HFF-Myc (cell line): ENCODE measurements around the gene PLXNA4.

Source experiments
- DNase-seq: peaks from one replicate; pipeline ENCODE4 v3.0.0-alpha.2; 2011; ENCODE audit warnings: low read depth; ENCODE audit errors: extremely low read depth
- H3K4me3 ChIP-seq: replicated peaks from 2 replicates; pipeline ENCODE4 v1.5.1; 2011; ENCODE audit warnings: low read depth, mild to moderate bottlenecking, control low read depth, low read length
- TF ChIP-seq, protein P1 (sequence below): IDR thresholded peaks from 2 replicates; pipeline ENCODE4 v1.5.1; 2012; ENCODE audit warnings: mild to moderate bottlenecking, low read depth, low read length, control low read depth; ENCODE audit errors: missing control alignments

The PLXNA4 gene

DNA sequence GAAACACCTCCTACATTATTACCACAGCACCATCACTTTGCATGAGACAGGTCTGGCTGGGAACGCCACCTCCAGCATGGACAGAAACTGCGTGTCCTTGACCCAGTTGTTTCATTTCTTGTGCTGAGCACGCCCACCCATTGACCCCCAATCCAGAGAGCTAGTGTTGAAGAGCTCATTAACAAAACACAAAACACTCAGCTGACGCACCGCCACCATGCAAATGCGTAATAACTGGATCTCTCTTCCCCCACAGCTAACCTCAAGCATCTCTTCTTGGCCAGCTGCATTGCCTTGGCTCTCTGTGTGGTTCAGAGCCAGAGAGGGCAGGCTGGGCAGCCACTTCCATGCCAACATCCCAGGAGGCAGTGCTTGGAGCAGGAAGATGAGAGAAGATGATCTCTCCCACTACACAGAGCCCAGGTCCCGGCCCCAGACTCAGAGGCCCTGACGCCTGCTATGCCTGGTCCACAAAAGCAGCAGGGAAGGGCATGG is 173.5 kb downstream of the PLXNA4 start:
- no peak overlapping the region for H3K4me3 ChIP-seq
- TF ChIP-seq, protein P1, sequence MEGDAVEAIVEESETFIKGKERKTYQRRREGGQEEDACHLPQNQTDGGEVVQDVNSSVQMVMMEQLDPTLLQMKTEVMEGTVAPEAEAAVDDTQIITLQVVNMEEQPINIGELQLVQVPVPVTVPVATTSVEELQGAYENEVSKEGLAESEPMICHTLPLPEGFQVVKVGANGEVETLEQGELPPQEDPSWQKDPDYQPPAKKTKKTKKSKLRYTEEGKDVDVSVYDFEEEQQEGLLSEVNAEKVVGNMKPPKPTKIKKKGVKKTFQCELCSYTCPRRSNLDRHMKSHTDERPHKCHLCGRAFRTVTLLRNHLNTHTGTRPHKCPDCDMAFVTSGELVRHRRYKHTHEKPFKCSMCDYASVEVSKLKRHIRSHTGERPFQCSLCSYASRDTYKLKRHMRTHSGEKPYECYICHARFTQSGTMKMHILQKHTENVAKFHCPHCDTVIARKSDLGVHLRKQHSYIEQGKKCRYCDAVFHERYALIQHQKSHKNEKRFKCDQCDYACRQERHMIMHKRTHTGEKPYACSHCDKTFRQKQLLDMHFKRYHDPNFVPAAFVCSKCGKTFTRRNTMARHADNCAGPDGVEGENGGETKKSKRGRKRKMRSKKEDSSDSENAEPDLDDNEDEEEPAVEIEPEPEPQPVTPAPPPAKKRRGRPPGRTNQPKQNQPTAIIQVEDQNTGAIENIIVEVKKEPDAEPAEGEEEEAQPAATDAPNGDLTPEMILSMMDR: no peak
- DNase-seq: no peak

DNA sequence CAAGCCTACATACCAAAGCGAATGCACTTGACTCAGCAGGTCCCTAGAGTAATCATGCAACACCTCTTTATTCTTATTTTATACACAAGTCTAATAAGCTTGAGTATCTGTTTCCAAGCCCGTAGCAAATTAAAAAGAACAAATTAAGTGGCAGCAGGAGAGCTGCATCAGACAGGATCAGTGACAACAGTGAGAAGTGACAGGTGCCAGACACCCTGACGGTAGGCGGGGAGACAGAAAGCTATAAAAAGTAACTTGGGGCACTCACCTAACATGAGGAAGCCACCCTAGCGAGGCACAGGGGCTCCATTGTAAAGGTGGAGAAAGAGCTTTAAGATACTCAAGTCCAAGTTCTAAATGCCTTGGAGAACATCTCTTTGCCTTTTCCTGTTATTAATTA is 174.2 kb downstream of the PLXNA4 start:
- TF ChIP-seq, protein P1: no peak

DNA sequence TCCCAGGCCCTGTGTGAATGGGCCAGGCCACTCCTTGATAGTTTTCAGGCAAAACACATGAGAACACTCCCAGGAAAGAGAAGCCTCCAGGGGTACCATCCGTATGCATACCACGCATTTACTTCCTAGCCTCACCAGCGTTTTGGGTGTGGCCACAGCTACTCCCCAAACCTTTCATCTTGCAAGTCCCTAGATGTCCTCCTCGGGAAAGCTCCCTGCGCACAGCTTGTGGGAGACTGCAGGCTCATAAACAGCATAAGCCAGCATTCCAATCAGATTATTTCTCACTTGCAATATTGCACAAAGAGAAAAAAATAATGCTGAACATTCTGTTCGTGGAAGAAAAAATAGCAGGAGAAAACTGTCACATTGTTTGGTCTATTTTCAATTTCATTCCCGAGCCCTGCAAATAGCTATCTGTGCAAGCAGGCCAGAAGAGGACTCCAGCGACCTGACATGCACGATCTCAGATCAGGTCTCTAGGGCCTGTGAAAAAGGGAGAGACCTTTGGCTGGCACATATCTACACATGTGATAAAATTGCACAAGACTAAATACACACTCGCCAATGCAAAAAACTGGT is 175.6 kb downstream of the PLXNA4 start:
- no peak overlapping the region for H3K4me3 ChIP-seq
- DNase-seq: no peak
- TF ChIP-seq, protein P1: no peak

More for the DNA sequence above, 174.2 kb downstream of the PLXNA4 start:
- H3K4me3 ChIP-seq: no peak overlapping the region
- no peak for DNase-seq

DNA sequence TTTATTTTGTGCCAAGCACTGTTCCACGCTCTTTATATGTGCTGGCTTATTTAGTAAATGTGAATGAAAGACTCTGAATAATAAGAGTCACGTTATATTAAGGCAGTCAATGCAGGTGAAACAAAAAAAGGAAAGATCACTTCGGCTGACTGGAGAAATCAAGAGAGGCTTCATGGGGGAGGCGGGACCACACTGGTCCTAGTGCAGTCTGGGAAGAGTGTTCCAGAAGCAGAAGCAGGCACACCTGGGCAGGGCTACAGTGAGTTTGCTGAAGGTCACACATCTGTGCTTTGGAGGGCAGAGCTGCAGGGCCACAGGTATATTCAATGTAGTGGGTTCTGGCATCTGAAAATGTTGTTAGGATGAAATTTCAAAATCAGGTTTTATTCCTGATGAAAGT is 176.9 kb downstream of the PLXNA4 start:
- no peak for DNase-seq
- TF ChIP-seq, protein P1: no peak
- H3K4me3 ChIP-seq: no peak overlapping the region

DNA sequence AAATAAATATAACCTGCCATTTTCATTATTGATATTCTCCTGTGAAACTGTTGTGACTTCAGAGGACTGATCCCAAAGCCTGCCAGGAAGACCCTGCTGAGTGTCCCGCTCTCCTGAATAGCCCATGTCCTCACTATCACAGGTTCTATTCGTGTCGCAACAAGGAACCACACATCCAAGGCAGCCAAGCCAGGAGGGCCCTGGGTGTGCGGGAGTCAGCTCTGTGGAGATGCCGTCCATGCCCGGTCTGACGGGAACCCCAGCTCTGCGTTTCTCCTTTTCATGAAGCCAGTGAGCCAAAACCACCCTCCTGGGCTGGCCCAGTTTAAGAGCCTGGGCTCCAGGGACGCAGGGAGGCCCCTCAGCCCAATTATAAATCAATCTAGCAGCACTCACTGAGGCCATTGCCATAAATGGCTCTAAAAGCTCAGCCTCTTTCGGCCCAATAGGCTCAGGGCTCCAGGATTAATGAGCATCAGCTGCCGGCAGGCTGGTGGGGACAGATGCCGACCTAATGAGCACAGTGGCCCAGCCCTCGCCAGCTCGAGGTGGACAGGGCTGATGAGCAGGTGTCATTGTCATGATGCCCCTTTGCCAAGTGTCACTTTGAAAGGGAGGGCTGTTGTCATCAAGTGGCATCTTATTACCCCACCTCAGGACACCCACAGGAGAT is 177.9 kb downstream of the PLXNA4 start:
- H3K4me3 ChIP-seq: no peak overlapping the region
- TF ChIP-seq, protein P1: no peak
- no peak for DNase-seq

DNA sequence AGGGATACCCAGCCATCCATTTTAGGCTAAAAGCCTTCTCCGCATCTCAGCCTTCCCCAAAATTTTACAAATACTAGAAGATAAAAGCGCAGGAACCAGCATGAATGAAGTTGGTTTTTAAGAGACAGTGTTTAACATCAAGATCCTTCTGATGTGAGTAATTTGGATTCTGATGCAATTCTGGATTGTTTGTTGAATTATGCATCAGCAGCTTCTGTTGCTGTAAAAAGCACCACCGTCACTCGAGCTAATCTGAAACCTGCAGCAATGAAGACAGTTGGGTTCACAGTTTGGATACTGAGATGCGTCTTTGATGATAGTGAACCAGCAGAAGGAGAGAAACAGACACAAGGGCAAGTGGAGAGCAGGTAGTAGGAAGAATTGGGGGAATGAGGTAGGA is 179.2 kb downstream of the PLXNA4 start:
- no peak overlapping the region for H3K4me3 ChIP-seq
- no peak for DNase-seq
- TF ChIP-seq, protein P1: no peak
